DND-41 (cell line): Measurements from ENCODE around the gene LRRC3C.
A peak's percentile ranks its signal among the peaks of the same experiment; 100 is the strongest.

Experiments used
- ATAC-seq: fragments of 200-7000 bp; cut with Tn5 transposase; 3 replicates; pipeline ENCODE4 v1.9.1; 2021; ENCODE audit warnings: low read depth; ENCODE audit not compliant: insufficient read depth
- DNase-seq: peaks from one replicate; pipeline ENCODE4 v3.0.0-alpha.2; 2020
- H2AFZ ChIP-seq: 2 replicates; pipeline ENCODE4 v1.6.0; 2012; ENCODE audit warnings: low read depth, low read length
- H3K27ac ChIP-seq: 2 replicates; pipeline ENCODE4 v1.5.1; 2012; ENCODE audit warnings: low read length, inconsistent platforms
- H3K27me3 ChIP-seq: fragments of 200-600 bp; sonication (generic); 2 replicates; pipeline ENCODE4 v1.6.0; 2012; ENCODE audit warnings: low read length, mild to moderate bottlenecking, inconsistent platforms; ENCODE audit not compliant: insufficient read depth, poor library complexity
- H3K36me3 ChIP-seq: 2 replicates; pipeline ENCODE4 v1.5.1; 2012; ENCODE audit warnings: low read length, inconsistent platforms; ENCODE audit not compliant: insufficient read depth
- H3K4me1 ChIP-seq: 2 replicates; pipeline ENCODE4 v1.5.1; 2012; ENCODE audit warnings: mild to moderate bottlenecking, low read length; ENCODE audit not compliant: insufficient read depth
- H3K4me2 ChIP-seq: 2 replicates; pipeline ENCODE4 v1.6.0; 2012; ENCODE audit warnings: mild to moderate bottlenecking, moderate library complexity, low read length, inconsistent platforms; ENCODE audit not compliant: insufficient read depth
- H3K4me3 ChIP-seq, 2 experiments: fragments of 200-600 bp in 1 of 2; shearing (Covaris generic) in 1 of 2; 2 replicates each; pipeline ENCODE4 v1.5.1; 2012 to 2016; ENCODE audit warnings: inconsistent platforms in 2 of 2, low read length in 2 of 2, mild to moderate bottlenecking in 2 of 2, low read depth in 1 of 2, moderate library complexity in 1 of 2
- H3K79me2 ChIP-seq: 2 replicates; pipeline ENCODE4 v1.6.0; 2012; ENCODE audit warnings: low read length, inconsistent platforms; ENCODE audit not compliant: insufficient read depth
- H3K9ac ChIP-seq: 2 replicates; pipeline ENCODE4 v1.6.0; 2012; ENCODE audit warnings: low read depth, mild to moderate bottlenecking, inconsistent platforms, low read length, moderate library complexity
- H3K9me3 ChIP-seq: 2 replicates; pipeline ENCODE4 v1.5.1; 2012; ENCODE audit warnings: low read length, moderate library complexity, mild to moderate bottlenecking, inconsistent platforms; ENCODE audit not compliant: insufficient read depth, severe bottlenecking
- H4K20me1 ChIP-seq: 2 replicates; pipeline ENCODE4 v1.6.0; 2012; ENCODE audit warnings: low read length; ENCODE audit not compliant: insufficient read depth
- EZH2 ChIP-seq: IDR thresholded peaks from 3 replicates; pipeline ENCODE4 v1.6.1; 2012; ENCODE audit warnings: borderline replicate concordance, low read depth, mild to moderate bottlenecking, moderate library complexity, low read length, inconsistent platforms; ENCODE audit not compliant: severe bottlenecking
- TF ChIP-seq, protein P1 (sequence below): IDR thresholded peaks from 2 replicates; pipeline ENCODE4 v1.5.1; 2012; ENCODE audit warnings: borderline replicate concordance, low read length, moderate library complexity, mild to moderate bottlenecking; ENCODE audit not compliant: poor library complexity, severe bottlenecking; ENCODE audit errors: extremely low read depth

LRRC3C gene

DNA sequence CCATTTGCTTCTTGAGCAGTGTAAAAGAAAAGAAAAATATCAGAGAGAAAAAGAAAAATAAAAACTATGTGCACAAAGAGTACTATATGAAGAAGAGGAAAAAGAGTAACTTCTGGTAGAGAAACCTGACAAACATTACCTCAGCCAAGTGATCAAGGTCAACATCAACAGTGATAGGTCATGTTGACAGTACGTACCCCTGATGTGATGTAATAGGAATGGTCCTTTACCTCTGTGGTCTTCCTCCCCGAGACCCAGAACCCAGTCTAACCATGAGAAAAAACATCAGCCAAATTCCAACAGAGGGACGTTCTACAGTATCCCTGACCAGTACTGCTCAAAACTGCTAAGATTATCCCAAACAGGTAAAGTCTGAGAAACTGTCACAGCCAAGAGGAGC is 13.5 kb upstream of the LRRC3C start:
- Histone ChIP-seq H3K79me2 (no peaks in the 10 kb centered on the region), H3K27ac (no peak overlapping the region), H3K27me3 (no peaks in the 10 kb centered on the region), H2AFZ (no peak overlapping the region), H3K36me3 (peaks cover 16% of the 10 kb centered on the region), H3K9ac (no peak overlapping the region), H3K4me3 (no peak overlapping the region), H4K20me1 (no peaks in the 10 kb centered on the region), H3K4me1 (no peaks in the 10 kb centered on the region), H3K4me2 (no peak overlapping the region), H3K9me3 (no peaks in the 10 kb centered on the region)
- DNase-seq (no peak), ATAC-seq (no peak)
- TF ChIP-seq, protein P1, sequence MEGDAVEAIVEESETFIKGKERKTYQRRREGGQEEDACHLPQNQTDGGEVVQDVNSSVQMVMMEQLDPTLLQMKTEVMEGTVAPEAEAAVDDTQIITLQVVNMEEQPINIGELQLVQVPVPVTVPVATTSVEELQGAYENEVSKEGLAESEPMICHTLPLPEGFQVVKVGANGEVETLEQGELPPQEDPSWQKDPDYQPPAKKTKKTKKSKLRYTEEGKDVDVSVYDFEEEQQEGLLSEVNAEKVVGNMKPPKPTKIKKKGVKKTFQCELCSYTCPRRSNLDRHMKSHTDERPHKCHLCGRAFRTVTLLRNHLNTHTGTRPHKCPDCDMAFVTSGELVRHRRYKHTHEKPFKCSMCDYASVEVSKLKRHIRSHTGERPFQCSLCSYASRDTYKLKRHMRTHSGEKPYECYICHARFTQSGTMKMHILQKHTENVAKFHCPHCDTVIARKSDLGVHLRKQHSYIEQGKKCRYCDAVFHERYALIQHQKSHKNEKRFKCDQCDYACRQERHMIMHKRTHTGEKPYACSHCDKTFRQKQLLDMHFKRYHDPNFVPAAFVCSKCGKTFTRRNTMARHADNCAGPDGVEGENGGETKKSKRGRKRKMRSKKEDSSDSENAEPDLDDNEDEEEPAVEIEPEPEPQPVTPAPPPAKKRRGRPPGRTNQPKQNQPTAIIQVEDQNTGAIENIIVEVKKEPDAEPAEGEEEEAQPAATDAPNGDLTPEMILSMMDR, result no peak
- TF ChIP-seq EZH2, result no peak

DNA sequence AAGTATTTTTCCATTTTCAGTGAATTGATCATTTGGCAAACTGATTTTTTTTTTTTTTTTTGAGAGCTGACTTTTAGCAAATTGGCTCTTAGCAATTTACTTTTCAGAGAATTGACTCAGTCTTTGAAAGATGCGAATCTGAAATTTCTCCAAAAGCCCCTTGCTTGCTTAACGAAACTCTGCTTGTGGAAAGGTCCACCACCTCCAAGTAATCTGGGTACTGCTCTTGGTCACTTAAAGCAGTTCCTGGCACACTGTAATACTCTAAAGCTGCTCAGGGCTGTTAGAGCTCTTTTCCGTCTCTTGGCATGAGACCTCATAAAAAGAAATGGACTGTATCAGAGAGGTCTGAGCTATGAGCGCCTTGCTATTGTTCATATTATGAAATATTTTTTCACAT is 12.0 kb upstream of the LRRC3C start:
- H4K20me1 ChIP-seq, result no peaks in the 10 kb centered on the region
- no peaks in the 10 kb centered on the region for H3K4me1 ChIP-seq
- TF ChIP-seq EZH2, result no peak
- TF ChIP-seq, protein P1, result no peak
- H3K4me3 ChIP-seq, result no peak overlapping the region
- no peak overlapping the region for H2AFZ ChIP-seq
- H3K27me3 ChIP-seq, result no peaks in the 10 kb centered on the region
- no peaks in the 10 kb centered on the region for H3K9me3 ChIP-seq
- no peak overlapping the region for H3K4me2 ChIP-seq
- H3K79me2 ChIP-seq, result no peaks in the 10 kb centered on the region
- DNase-seq, result no peak
- peaks cover 29% of the 10 kb centered on the region for H3K36me3 ChIP-seq
- H3K27ac ChIP-seq, result no peak overlapping the region
- ATAC-seq, result no peak
- H3K9ac ChIP-seq, result no peak overlapping the region

DNA sequence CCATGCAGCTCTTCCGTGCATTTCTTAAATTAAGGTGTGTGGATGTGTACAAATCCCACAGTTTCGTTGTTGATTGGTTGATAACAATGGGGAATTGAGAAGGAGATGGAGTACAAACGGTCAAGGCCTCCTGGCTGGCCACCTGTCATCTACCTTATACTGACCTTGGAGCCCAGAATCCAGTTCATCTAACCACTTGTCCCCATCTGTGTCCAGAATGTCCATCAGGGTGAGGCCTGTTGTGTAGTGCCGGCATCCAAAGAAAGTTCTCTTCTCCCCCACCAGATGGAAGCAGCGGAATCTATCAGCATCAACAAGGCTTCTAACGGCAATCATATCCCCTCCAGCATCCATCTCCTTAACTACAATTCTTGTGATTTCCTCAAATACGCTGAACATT is 10.6 kb upstream of the LRRC3C start:
- no peak overlapping the region for H3K4me3 ChIP-seq
- H3K27me3 ChIP-seq, result no peaks in the 10 kb centered on the region
- H2AFZ ChIP-seq, result no peak overlapping the region
- no peak overlapping the region for H3K27ac ChIP-seq
- TF ChIP-seq EZH2, result no peak
- TF ChIP-seq, protein P1, result peak; percentile 21
- ATAC-seq, result no peak
- no peaks in the 10 kb centered on the region for H3K9me3 ChIP-seq
- peaks cover 43% of the 10 kb centered on the region for H3K36me3 ChIP-seq
- no peak overlapping the region for H3K9ac ChIP-seq
- no peak overlapping the region for H3K4me2 ChIP-seq
- H3K79me2 ChIP-seq, result no peaks in the 10 kb centered on the region
- H3K4me1 ChIP-seq, result peaks cover 6% of the 10 kb centered on the region
- no peak for DNase-seq
- peaks cover 7% of the 10 kb centered on the region; the same call in 1 of the 2 replicates for H4K20me1 ChIP-seq

DNA sequence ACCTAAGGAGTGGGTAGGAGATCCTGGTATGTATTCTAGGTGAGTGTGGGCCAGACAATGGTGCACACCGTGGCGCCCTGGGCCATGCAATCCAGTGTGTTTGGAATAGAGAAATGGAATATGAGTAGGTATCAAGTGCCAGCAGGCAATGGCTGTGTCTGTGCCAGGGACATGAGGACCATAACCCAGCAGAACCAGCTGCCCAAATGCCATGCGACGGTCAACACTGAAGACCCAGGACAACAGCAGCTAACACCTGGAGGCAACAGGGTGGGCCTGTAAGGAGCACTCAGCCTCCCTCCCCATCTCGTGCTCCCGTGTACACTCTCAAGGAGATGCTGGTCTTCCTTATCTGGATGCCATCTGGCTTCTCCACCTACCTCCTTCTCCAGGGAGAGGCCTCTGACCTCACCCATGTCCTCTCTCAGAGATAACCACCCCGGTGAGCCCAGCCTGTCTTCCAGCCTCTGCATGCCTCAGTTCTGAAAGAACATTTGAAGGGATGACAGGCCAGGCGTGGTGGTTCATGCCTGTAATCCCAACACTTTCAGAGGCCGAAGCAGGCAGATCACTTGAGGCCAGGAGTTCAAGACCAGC is 8.3 kb upstream of the LRRC3C start:
- Histone ChIP-seq H3K9ac (no peak overlapping the region), H3K79me2 (peaks cover 10% of the 10 kb centered on the region), H3K4me2 (no peak overlapping the region), H3K4me3 (no peak overlapping the region), H3K9me3 (no peaks in the 10 kb centered on the region), H3K27me3 (no peaks in the 10 kb centered on the region), H3K27ac (no peak overlapping the region), H3K36me3 (peaks cover 65% of the 10 kb centered on the region), H3K4me1 (peaks cover 6% of the 10 kb centered on the region), H4K20me1 (peaks cover 25% of the 10 kb centered on the region), H2AFZ (no peak overlapping the region)
- TF ChIP-seq, protein P1, result no peak
- no peak for TF ChIP-seq EZH2
- DNase-seq (no peak), ATAC-seq (no peak)
